H1 (cell line): ENCODE measurements around the gene CEP95. TPM values are rescaled to one million over a fixed set of nuclear protein-coding genes. Genes with fewer than 3 reads are reported as not detected.

ENCODE experiments used
- ASH2L ChIP-seq: fragments of 200-600, 300-600 bp; sonication (generic); IDR thresholded peaks from one replicate; pipeline ENCODE4 v1.7.1; 2017; ENCODE audit warnings: low read length
- ATF2 ChIP-seq: IDR thresholded peaks from 2 replicates; pipeline ENCODE4 v1.6.1; 2012; ENCODE audit warnings: low read length, inconsistent platforms
- CBX5 ChIP-seq: fragments of 300-800, 300-1000 bp; sonication (generic); IDR thresholded peaks from 2 replicates; pipeline ENCODE4 v1.7.1; 2016; ENCODE audit warnings: antibody characterized with exemption, low read length, low read depth
- EZH2 ChIP-seq: fragments of 200-600 bp; sonication (generic); IDR thresholded peaks from 2 replicates; pipeline ENCODE4 v1.7.1; 2012; ENCODE audit warnings: low read depth, mild to moderate bottlenecking, moderate library complexity, low read length, inconsistent platforms; ENCODE audit not compliant: severe bottlenecking
- GTF2F1 ChIP-seq: IDR thresholded peaks from 2 replicates; pipeline ENCODE4 v1.6.1; 2012; ENCODE audit warnings: low read depth, low read length, improper control_type of control experiment, borderline replicate concordance
- HDAC2 ChIP-seq, 2 experiments: fragments of 300-600 bp in 1 of 2; sonication (generic) in 1 of 2; IDR thresholded peaks; 2 replicates each; pipeline ENCODE4 v1.6.1; 2011 to 2012; ENCODE audit warnings: low read depth in 2 of 2, low read length in 2 of 2, mild to moderate bottlenecking in 2 of 2, moderate library complexity in 2 of 2, borderline replicate concordance in 1 of 2, inconsistent platforms in 1 of 2
- JUND ChIP-seq: IDR thresholded peaks from 2 replicates; pipeline ENCODE4 v1.6.1; 2011; ENCODE audit warnings: mild to moderate bottlenecking, improper control_type of control experiment, low read length
- KDM4A ChIP-seq: IDR thresholded peaks from one replicate; pipeline ENCODE4 v1.7.1; 2012; ENCODE audit warnings: low read depth, mild to moderate bottlenecking, moderate library complexity, low read length, inconsistent platforms; ENCODE audit not compliant: severe bottlenecking
- MAX ChIP-seq: IDR thresholded peaks from 2 replicates; pipeline ENCODE4 v1.6.1; 2012; ENCODE audit warnings: inconsistent platforms
- NANOG ChIP-seq: IDR thresholded peaks from 2 replicates; pipeline ENCODE4 v1.6.1; 2011; ENCODE audit warnings: low read length, low read depth, mild to moderate bottlenecking, inconsistent platforms; ENCODE audit not compliant: insufficient read depth, poor library complexity, severe bottlenecking
- PHF8 ChIP-seq: fragments of 200-600 bp; sonication (generic); conservative IDR thresholded peaks from 2 replicates; pipeline ENCODE4 v1.7.1; 2012; ENCODE audit warnings: low read depth, mild to moderate bottlenecking, inconsistent platforms, low read length, moderate library complexity
- POLR2A ChIP-seq, 2 experiments: IDR thresholded peaks; 1 replicate in 1 of 2; 2 replicates in 1 of 2; pipeline ENCODE4 v1.6.1; 2011; ENCODE audit warnings: low read depth in 2 of 2, low read length in 2 of 2, mild to moderate bottlenecking in 2 of 2; ENCODE audit errors: control extremely low read depth in 1 of 2
- RAD21 ChIP-seq, 2 experiments: IDR thresholded peaks in 1 of 2; conservative IDR thresholded peaks in 1 of 2; 2 replicates each; pipeline ENCODE4 v1.6.1; 2011; ENCODE audit warnings: low read depth in 2 of 2, low read length in 2 of 2, improper control_type of control experiment in 1 of 2, inconsistent platforms in 1 of 2, mild to moderate bottlenecking in 1 of 2, moderate library complexity in 1 of 2
- SP4 ChIP-seq: IDR thresholded peaks from 2 replicates; pipeline ENCODE4 v1.6.1; 2012; ENCODE audit warnings: low read length, inconsistent platforms
- SRF ChIP-seq: IDR thresholded peaks from 2 replicates; pipeline ENCODE4 v1.6.1; 2011; ENCODE audit warnings: mild to moderate bottlenecking, low read depth, low read length, moderate library complexity
- TAF7 ChIP-seq: optimal IDR thresholded peaks from 2 replicates; pipeline ENCODE3; 2011; ENCODE audit warnings: low read depth, mild to moderate bottlenecking, inconsistent platforms, low read length, moderate library complexity, borderline replicate concordance
- TBP ChIP-seq: IDR thresholded peaks from 2 replicates; pipeline ENCODE4 v1.6.1; 2011; ENCODE audit warnings: low read depth, low read length, improper control_type of control experiment
- TEAD4 ChIP-seq: IDR thresholded peaks from 2 replicates; pipeline ENCODE4 v1.6.1; 2012; ENCODE audit warnings: low read depth, low read length, inconsistent platforms, mixed read lengths
- USF2 ChIP-seq: IDR thresholded peaks from 2 replicates; pipeline ENCODE4 v1.6.1; 2011; ENCODE audit warnings: low read length, improper control_type of control experiment
- YY1 ChIP-seq: IDR thresholded peaks from 2 replicates; pipeline ENCODE4 v1.6.1; 2011; ENCODE audit warnings: low read depth, mild to moderate bottlenecking, low read length
- polyA plus RNA-seq, 7 experiments: library from polyadenylated mRNA; depleted of rRNA in 3 of 7; stranded (reverse) in 5 of 7; unstranded in 2 of 7; fragments of >200 nt in 5 of 7; fragments of 200-250 nt in 2 of 7; gene quantifications; 1 replicate in 5 of 7; 2 replicates in 1 of 7; 4 replicates in 1 of 7; pipeline versions ENCODE4 v1.2.1 to v1.2.3, GENCODE V29; 2011 to 2013; ENCODE audit warnings: missing spikeins in 2 of 7, mixed read lengths in 2 of 7
- total RNA-seq: library from RNA; stranded (reverse); fragmentation: NEBNext Ultra II Directional; extraction: Animal tissue kit (Norgen Biotek cat#: 25700); gene quantifications from 2 replicates; pipeline ENCODE4 v1.2.1, GENCODE V29; 2021

Gene CEP95
- total and polyA plus RNA-seq, 2 of the 8 experiments (the other 6 are each of a cell fraction or from before 2014, with no cell fraction given) = 22.3 to 51.5 TPM

- TF ChIP-seq NANOG (no peak), USF2 (no peak), YY1 (peak; percentile 88), ATF2 (peak; percentile 85; the same call in 1 of the 2 replicates), POLR2A (IDR thresholded peaks at IDR 0.05; ENCODE audit: control extremely low read depth in 1 of 2, low read depth in 2 of 2, low read length in 2 of 2) (peak; percentile 55 to 87), TBP (peak; percentile 38; the same call in 1 of the 2 replicates), PHF8 (peak; percentile 75), TAF7 (peak; percentile 30), MAX (peak; percentile 54), SP4 (no peak), TEAD4 (peak; percentile 55; the same call in 1 of the 2 replicates), RAD21 (IDR thresholded peaks at IDR 0.05 in 1 of 2, conservative IDR thresholded peaks at IDR 0.05 in 1 of 2; ENCODE audit: low read depth in 2 of 2, low read length in 2 of 2) (peak; percentile 38 to 41; a peak in 3 of 4 replicates), KDM4A (peak; percentile 74), ASH2L (peak; percentile 64), CBX5 (no peak), SRF (no peak), GTF2F1 (0 out of 2 replicates have a peak, but pooled peaks have one; percentile 29), HDAC2 (IDR thresholded peaks at IDR 0.05; ENCODE audit: borderline replicate concordance in 1 of 2, low read depth in 2 of 2, low read length in 2 of 2) (no peak; a peak in 1 of 4 replicates), JUND (peak; percentile 7; the same call in 1 of the 2 replicates), EZH2 (no peak)
Measured at GRCh38 chr17:64496786-64497564, 9.8 kb upstream of the CEP95 start, which contains the start of gene POLG2 (continued).
